HG02981 (cell line): ENCODE results near the gene RSL24D1.
"Not testable (repeated sequence)": the region's sequence is repeated elsewhere in the genome, so short reads cannot be mapped to it uniquely, and the experiment has no call there.

Experiments used
- ATAC-seq: cut with Tn5 transposase; IDR thresholded peaks from one replicate; pipeline ENCODE4 v1.9.1; 2021; ENCODE audit warnings: mild to moderate bottlenecking, moderate library complexity; ENCODE audit not compliant: unreplicated experiment

RSL24D1 gene

DNA sequence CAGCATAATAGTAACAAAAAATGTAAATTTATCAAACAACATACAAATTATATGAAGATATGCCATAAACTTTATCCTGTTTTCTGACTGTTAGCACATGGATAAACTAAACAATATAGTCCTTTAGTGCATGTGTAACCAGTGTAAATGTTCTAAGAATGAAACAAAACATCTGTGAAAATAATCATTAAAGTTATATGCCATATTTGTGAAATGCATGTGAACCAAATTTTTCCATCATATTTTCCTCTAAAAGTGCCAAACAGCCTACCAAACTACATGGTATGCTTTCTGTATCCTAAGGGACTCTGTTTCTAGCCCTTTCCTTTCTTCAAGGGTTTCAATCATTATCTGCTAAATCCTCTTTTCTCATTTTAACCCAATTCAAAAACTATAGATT, 23.9 kb upstream of the RSL24D1 start:
- ATAC-seq, result no peak

DNA sequence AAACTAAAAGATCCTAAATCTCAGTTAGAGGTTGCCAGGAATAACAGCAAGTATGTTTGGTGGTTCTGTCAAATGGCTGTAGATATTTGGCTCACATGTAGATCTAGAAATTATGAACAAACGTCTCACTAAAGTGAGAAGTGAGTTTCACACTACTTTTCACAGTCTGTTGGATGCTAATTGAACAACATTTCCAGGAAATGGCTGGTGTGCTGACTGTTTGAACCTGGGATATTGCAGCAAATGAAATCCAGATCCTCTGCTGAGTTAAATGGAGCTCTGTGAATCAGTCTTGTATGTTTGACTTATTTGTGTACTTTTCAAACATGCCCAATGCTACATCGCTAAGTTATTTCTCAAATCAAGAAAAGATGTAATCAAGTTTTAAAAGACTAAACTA, 21.3 kb upstream of the RSL24D1 start:
- no peak for ATAC-seq

DNA sequence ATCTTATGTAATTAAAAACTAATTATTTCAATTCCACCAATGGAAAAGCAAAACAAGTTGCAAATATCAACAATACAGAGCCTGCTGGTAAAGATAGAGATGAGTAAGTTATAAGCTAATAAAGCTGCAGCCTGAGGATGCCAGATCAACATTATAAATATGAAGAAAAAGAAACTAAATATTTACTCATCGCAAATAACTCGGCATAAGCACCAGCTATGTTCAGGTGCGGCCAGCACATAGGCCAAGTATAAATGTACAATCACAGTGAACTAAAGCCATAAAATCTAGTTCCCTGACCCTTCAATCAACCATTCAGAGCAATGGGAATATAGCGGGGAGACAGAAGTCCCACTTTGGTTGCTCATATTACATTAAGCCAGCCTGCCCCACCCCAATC, 7.7 kb upstream of the RSL24D1 start:
- no peak for ATAC-seq

DNA sequence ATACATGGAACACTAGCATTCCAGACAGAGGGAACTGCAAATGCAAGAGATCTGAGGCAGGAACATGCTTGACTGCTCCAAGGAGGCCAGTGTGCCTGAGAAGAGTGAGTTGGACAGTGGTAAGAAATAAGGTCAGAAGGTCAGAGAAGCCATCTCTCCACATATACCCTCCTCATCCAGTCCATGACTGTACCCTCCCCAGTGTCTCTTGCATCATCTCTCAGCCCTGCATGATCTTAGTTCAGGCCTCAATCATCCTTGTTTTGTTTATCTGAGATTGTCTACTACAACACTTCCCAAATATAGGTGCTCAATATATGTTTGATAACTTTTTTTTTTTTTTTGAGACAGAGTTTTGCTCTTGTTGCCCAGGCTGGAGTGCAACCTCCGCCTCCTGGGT, 5.5 kb upstream of the RSL24D1 start:
- ATAC-seq, result no peak

DNA sequence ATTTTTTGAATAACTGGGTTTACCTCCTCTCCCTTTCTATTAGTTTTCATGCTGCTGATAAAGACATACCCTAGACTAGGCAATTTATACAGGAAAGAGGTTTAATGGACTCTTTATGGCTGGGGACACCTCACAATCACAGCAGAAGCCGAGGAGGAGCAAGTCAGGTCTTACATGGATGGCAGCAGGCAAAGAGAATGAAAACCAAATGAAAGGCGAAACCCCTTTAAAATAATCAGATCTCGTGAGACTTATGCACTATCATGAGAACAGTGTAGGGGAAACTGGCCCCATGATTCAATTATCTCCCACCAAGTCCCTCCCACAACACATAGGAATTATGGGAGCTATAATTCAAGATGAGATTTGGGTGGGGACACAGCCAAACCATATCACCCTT, 2.0 kb upstream of the RSL24D1 start:
- ATAC-seq, result no peak

DNA sequence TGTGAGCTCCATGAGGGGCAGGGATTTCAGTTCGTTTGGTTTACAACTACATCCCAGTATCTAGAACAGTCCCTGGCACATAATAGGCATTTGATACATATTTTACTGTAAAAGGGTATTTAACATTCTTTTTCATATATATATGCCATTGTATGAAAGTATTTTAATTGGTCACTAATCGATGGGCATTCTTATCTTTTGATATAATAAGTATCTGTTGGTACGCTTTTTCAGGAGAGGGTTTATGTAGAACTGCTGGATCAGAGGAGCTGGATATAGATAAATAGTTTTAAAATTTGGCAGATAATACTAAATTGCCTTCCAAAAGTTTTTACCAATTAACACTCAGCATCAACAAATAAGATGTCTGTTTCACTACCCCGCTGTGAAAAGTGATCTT, 978 bp upstream of the RSL24D1 start:
- no peak for ATAC-seq

GRCh38 chr15:55197362-55197705, 593 bp upstream of the RSL24D1 start:
- ATAC-seq, result peak; percentile 9

DNA sequence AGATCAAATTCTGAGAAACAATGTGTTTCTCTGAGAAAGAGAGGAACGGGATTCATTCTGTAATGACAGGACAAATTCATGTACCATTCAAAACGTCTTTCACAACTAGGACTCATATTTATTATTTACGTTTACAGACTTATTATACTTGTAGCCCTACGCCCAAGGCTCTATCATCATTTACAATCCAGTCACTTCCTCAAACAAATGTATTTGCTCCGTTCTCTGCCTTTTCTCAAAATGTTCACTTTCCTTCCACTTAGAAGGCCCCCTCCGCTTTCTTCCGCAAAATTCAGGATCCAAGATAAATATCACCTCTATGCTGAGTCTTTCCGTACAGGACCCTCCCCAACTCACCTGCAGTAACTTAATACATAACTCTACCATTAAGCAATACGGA, 745 bp downstream of the RSL24D1 start:
- no peak for ATAC-seq

DNA sequence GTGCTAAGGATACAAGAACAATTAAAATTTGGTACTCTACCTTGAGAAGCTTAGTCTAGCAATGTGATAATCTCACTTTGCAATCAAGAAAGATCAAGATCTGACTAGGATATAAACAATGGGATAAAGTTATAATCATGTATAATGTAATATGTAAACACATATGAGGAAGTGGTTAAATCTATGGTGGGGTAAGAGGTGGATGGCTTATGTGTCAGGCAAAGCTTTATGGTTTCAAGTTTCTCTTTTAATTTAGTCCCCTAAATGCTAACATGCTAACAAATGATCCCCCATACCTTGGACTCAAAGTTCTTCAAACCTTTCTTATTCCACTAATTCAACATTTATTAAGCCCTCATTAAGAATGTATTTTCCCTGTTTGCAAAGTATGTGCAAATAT, 2.5 kb downstream of the RSL24D1 start:
- ATAC-seq, result no peak

GRCh38 chr15:55186331-55186730, 10.4 kb downstream of the RSL24D1 start:
- no peak for ATAC-seq

- ATAC-seq, result no peak
Measured at GRCh38 chr15:55183679-55184078, 13.1 kb downstream of the RSL24D1 start.

GRCh38 chr15:55179141-55179540, 17.6 kb downstream of the RSL24D1 start:
- no peak for ATAC-seq

- ATAC-seq, result no peak
Measured at GRCh38 chr15:55170361-55170760, 26.4 kb downstream of the RSL24D1 start.

DNA sequence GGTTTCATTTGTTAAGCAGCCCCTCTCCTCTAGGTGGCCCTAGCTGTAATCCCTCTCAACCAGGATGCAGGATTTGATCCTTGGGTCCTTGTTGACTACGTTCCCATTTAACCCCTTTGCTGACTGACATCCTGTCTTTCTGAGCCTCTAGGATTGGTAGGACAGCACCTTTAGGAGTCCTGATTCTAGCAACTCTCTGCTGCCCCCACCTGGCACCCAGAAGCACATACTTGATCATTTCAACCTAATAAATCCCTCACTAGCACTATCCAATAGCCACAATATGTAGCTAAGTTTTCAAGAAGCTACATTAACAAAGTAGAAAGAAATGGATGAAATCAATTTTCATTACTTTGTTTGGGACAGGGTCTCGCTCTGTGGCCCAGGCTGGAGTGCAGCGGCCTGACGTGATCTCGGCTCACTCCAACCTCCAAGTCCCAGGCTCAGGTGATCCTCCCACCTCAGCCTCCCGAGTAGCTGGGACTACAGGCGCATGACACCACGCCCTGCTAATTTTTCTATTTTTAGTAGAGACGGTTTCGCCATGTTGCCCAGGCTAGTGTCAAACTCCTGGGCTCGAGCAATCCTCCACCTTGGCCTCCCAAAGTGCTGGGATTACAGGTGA, 28.3 kb downstream of the RSL24D1 start:
- peak; percentile 96 for ATAC-seq

DNA sequence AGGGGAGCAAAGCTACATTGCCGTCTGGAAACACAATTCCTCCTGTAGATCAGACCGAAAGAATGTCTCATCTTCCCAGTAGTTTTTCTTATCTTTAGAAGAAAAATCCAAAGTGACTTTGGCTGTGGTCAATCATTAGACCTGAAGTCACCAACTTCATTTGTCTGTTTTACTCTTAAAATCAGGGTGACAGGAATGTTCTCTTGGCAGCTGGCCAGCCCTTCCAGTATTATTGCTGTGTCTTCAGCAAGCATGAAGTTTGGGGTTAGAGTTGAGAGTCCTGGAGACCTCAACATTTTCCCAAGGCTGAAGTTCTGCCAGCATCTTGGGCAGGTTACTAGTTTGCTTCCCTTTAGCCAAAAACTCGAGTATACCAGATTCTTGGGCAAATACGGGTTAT, 32.5 kb downstream of the RSL24D1 start:
- no peak for ATAC-seq

- ATAC-seq, result no peak
Measured at GRCh38 chr15:55151631-55152030, 45.1 kb downstream of the RSL24D1 start.

DNA sequence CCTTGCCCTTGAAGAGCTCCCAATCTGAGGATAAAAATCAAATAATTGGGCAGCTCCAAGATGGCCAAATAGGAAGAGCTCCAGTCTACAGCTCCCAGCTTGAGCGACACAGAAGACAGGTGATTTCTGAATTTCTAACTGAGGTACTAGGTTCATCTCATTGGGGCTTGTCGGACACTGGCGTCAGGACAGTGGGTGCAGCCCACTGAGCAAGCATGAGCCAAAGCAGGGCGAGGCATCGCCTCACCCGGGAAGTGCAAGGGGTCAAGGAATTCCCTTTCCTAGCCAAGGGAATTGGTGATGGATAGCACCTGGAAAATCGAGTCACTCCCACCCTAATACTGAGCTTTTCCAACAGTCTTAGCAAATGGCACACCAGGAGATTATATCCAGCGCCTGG, 53.6 kb downstream of the RSL24D1 start:
- ATAC-seq, result not testable (repeated sequence)

- ATAC-seq, result no peak
Measured at GRCh38 chr15:55133972-55134371, 62.8 kb downstream of the RSL24D1 start.

GRCh38 chr15:55132672-55133071, 64.1 kb downstream of the RSL24D1 start:
- ATAC-seq, result no peak
